HEK293T (cell line): ENCODE measurements around the gene BPTF.

ENCODE experiments used
- CTCF ChIA-PET: fragments of 350-600 bp; formaldehyde crosslinking; extraction: SDS; loops from one replicate; lab custom pipeline; 2021; ENCODE audit warnings: antibody characterized with exemption, inconsistent platforms; lab: Yijun Ruan, JAX
- POLR2A ChIA-PET: fragments of 350-600 bp; formaldehyde crosslinking; extraction: SDS; loops from one replicate; lab custom pipeline; 2020; ENCODE audit warnings: antibody characterized with exemption, inconsistent platforms; lab: Yijun Ruan, JAX
- DNase-seq: peaks from one replicate; pipeline ENCODE4 v3.0.0; 2012; ENCODE audit warnings: mixed read lengths; ENCODE audit errors: extremely low spot score
- ARNT ChIP-seq: fragments of 450-650 bp; IDR thresholded peaks from 2 replicates; pipeline ENCODE4 v1.6.1; 2017; ENCODE audit warnings: mild to moderate bottlenecking
- BHLHE40 ChIP-seq: fragments of 450-650 bp; IDR thresholded peaks from 2 replicates; pipeline ENCODE4 v1.6.1; 2016; ENCODE audit warnings: mild to moderate bottlenecking, moderate library complexity, borderline replicate concordance
- CTBP1 ChIP-seq: fragments of 450-650 bp; IDR thresholded peaks from 2 replicates; pipeline ENCODE4 v1.6.1; 2016; ENCODE audit warnings: borderline replicate concordance
- ELF4 ChIP-seq: fragments of 450-650 bp; IDR thresholded peaks from 2 replicates; pipeline ENCODE4 v1.6.1; 2017; ENCODE audit warnings: antibody characterized with exemption
- FOXA1 ChIP-seq: fragments of 450-650 bp; IDR thresholded peaks from 2 replicates; pipeline ENCODE4 v1.6.1; 2016; ENCODE audit warnings: mild to moderate bottlenecking
- FOXK2 ChIP-seq: fragments of 450-650 bp; IDR thresholded peaks from 2 replicates; pipeline ENCODE4 v1.6.1; 2016; ENCODE audit warnings: mild to moderate bottlenecking
- FOXM1 ChIP-seq: fragments of 450-650 bp; IDR thresholded peaks from 2 replicates; pipeline ENCODE4 v1.6.1; 2017; ENCODE audit warnings: mild to moderate bottlenecking, borderline replicate concordance
- HDGF ChIP-seq: fragments of 450-650 bp; IDR thresholded peaks from 2 replicates; pipeline ENCODE4 v1.6.1; 2017; ENCODE audit warnings: antibody characterized with exemption, borderline replicate concordance
- L3MBTL2 ChIP-seq: fragments of 450-650 bp; conservative IDR thresholded peaks from 2 replicates; pipeline ENCODE4 v1.6.1; 2016; ENCODE audit warnings: mild to moderate bottlenecking
- LEF1 ChIP-seq: fragments of 450-650 bp; IDR thresholded peaks from 2 replicates; pipeline ENCODE4 v1.6.1; 2017; ENCODE audit warnings: mild to moderate bottlenecking, borderline replicate concordance
- NFRKB ChIP-seq: fragments of 450-650 bp; IDR thresholded peaks from 2 replicates; pipeline ENCODE4 v1.6.1; 2016; ENCODE audit warnings: mild to moderate bottlenecking, moderate library complexity
- PKNOX1 ChIP-seq: fragments of 450-650 bp; IDR thresholded peaks from 2 replicates; pipeline ENCODE4 v1.6.1; 2016
- SP1 ChIP-seq: fragments of 450-650 bp; IDR thresholded peaks from 2 replicates; pipeline ENCODE4 v1.6.1; 2017
- SUZ12 ChIP-seq: fragments of 450-650 bp; IDR thresholded peaks from 2 replicates; pipeline ENCODE4 v1.6.1; 2016; ENCODE audit warnings: mild to moderate bottlenecking
- TARDBP ChIP-seq: fragments of 450-650 bp; IDR thresholded peaks from 2 replicates; pipeline ENCODE4 v1.6.1; 2016
- ZNF384 ChIP-seq: fragments of 450-650 bp; IDR thresholded peaks from 2 replicates; pipeline ENCODE4 v1.6.1; 2016

Gene BPTF

GRCh38 chr17:67833946-67834631 is 8.8 kb downstream of the BPTF start:
- ChIA-PET POLR2A (interaction anchor here (1.9 kb wide), 1 partner anchor 9 kb away, joined by 6 read pairs; the partner anchor contains the start of gene BPTF), CTCF (interaction anchor here (0.6 to 1.6 kb wide), 4 partner anchors 9 to 77 kb away, joined by 3 to 6 read pairs (median 6); partner anchors contain the start of gene BPTF)
- no peak for TF ChIP-seq NFRKB
- TF ChIP-seq L3MBTL2: no peak
- no peak for TF ChIP-seq SP1
- no peak for TF ChIP-seq BHLHE40
- peak; percentile 29 for DNase-seq

- ChIA-PET CTCF (interaction anchor here (0.6 to 1.6 kb wide), 4 partner anchors 10 to 76 kb away, joined by 3 to 6 read pairs (median 6); partner anchors contain the start of gene BPTF), POLR2A (interaction anchor here (1.9 kb wide), 1 partner anchor 10 kb away, joined by 6 read pairs; the partner anchor contains the start of gene BPTF)
- no peak for TF ChIP-seq FOXM1
- no peak for TF ChIP-seq CTBP1
- TF ChIP-seq ZNF384: no peak
- no peak for TF ChIP-seq NFRKB
- no peak for TF ChIP-seq ELF4
- TF ChIP-seq SUZ12: no peak
- TF ChIP-seq FOXK2: no peak
- no peak for TF ChIP-seq TARDBP
- TF ChIP-seq FOXA1: no peak
- TF ChIP-seq SP1: no peak
- TF ChIP-seq L3MBTL2: no peak
- TF ChIP-seq HDGF: no peak
- TF ChIP-seq BHLHE40: no peak
- TF ChIP-seq LEF1: no peak
- no peak for TF ChIP-seq PKNOX1
- TF ChIP-seq ARNT: no peak
- DNase-seq: no peak
These were observed 9.3 kb downstream of the BPTF start for GRCh38 chr17:67834634-67835033.

- ChIA-PET CTCF (interaction anchor here (0.6 to 1.0 kb wide), 2 partner anchors 10 to 117 kb away, joined by 3 read pairs; no protein-coding TSS in a partner anchor), POLR2A (no interaction called here)
- TF ChIP-seq NFRKB: no peak
- TF ChIP-seq LEF1: no peak
- TF ChIP-seq ELF4: no peak
- TF ChIP-seq SP1: no peak
- TF ChIP-seq FOXA1: no peak
- TF ChIP-seq ARNT: no peak
- no peak for TF ChIP-seq FOXK2
- DNase-seq: no peak
These were observed 11.1 kb downstream of the BPTF start for GRCh38 chr17:67836205-67836987.

- TF ChIP-seq TARDBP: no peak
- TF ChIP-seq BHLHE40: no peak
- no peak for TF ChIP-seq ELF4
- no peak for TF ChIP-seq HDGF
- no peak for TF ChIP-seq FOXA1
- no peak for TF ChIP-seq ARNT
- TF ChIP-seq FOXM1: no peak
- TF ChIP-seq FOXK2: no peak
- no peak for DNase-seq
- ChIA-PET CTCF (no interaction called here), POLR2A (interaction anchor here (0.6 to 1.1 kb wide), 2 partner anchors 13 to 20 kb away, joined by 3 to 4 read pairs; partner anchors contain the start of gene BPTF)
These were observed 12.7 kb downstream of the BPTF start for GRCh38 chr17:67837965-67838364.

- ChIA-PET CTCF (no interaction called here), POLR2A (interaction anchor here (0.6 to 1.1 kb wide), 2 partner anchors 13 to 19 kb away, joined by 3 to 4 read pairs; partner anchors contain the start of gene BPTF)
- no peak for DNase-seq
- TF ChIP-seq ELF4 (no peak), HDGF (no peak), LEF1 (no peak), ARNT (no peak), ZNF384 (no peak), L3MBTL2 (no peak), TARDBP (no peak), FOXK2 (no peak), CTBP1 (no peak), PKNOX1 (no peak)
These were observed 13.2 kb downstream of the BPTF start for GRCh38 chr17:67838538-67838937.

GRCh38 chr17:67841992-67842391 is 16.7 kb downstream of the BPTF start:
- DNase-seq: no peak
- ChIA-PET CTCF (no interaction called here), POLR2A (no interaction called here)
- TF ChIP-seq HDGF (no peak), L3MBTL2 (no peak), FOXK2 (no peak), LEF1 (no peak), ELF4 (no peak), TARDBP (no peak), BHLHE40 (no peak), PKNOX1 (no peak), FOXM1 (no peak), CTBP1 (no peak), FOXA1 (no peak), SUZ12 (no peak), ARNT (no peak), ZNF384 (no peak), NFRKB (no peak), SP1 (no peak)
